Tibial nerve (tissue), 4 donors: ENCODE data around the gene CENPP. TPM values are rescaled to one million over a fixed set of nuclear protein-coding genes. Genes with fewer than 3 reads are reported as not detected.
A peak's percentile ranks its signal among the peaks of the same experiment; 100 is the strongest.

Experiments used
- DNase-seq, 2 donors: peaks; one replicate each; pipeline ENCODE4 v3.0.0-alpha.2; 2019; ENCODE audit warnings: low spot score in 2 of 2
- H3K27ac ChIP-seq, 4 donors: fragments of 200-600 bp; sonication (generic) in 3 of 4; one replicate each; pipeline ENCODE4 v1.5.1; 2017 to 2019; ENCODE audit warnings: mild to moderate bottlenecking in 1 of 4
- H3K27me3 ChIP-seq, 2 donors: fragments of 200-600 bp; sonication (generic) in 1 of 2; one replicate each; pipeline versions ENCODE4 v1.5.1 to v1.6.0; 2017 to 2019
- H3K36me3 ChIP-seq, 3 donors: fragments of 200-600 bp; sonication (generic); one replicate each; pipeline ENCODE4 v1.5.1; 2018 to 2019
- H3K4me1 ChIP-seq, 4 donors: fragments of 200-600 bp; sonication (generic) in 3 of 4; one replicate each; pipeline ENCODE4 v1.5.1; 2017 to 2019
- H3K4me3 ChIP-seq, 4 donors: fragments of 200-600 bp; sonication (generic) in 3 of 4; one replicate each; pipeline ENCODE4 v1.5.1; 2017 to 2019; ENCODE audit warnings: mild to moderate bottlenecking in 1 of 4, moderate library complexity in 1 of 4
- H3K9me3 ChIP-seq, 4 donors: fragments of 200-600 bp; sonication (generic) in 3 of 4; one replicate each; pipeline ENCODE4 v1.5.1; 2017 to 2019
- EP300 ChIP-seq, 2 donors: sonication (generic); formaldehyde crosslinking; IDR thresholded peaks; one replicate each; pipeline ENCODE4 v1.6.1; 2017; ENCODE audit warnings: antibody characterized with exemption in 2 of 2, mild to moderate bottlenecking in 1 of 2
- POLR2A ChIP-seq, 2 donors: fragments of 450-650 bp; IDR thresholded peaks; one replicate each; pipeline ENCODE4 v1.6.1; 2017; ENCODE audit warnings: antibody characterized with exemption in 2 of 2, mild to moderate bottlenecking in 2 of 2, moderate library complexity in 2 of 2
- WGBS, 2 donors: methylation state at CpG; one replicate each; pipeline ENCODE4 v1.1.5; 2018; 5-methylcytosine and 5-hydroxymethylcytosine counted together
- total RNA-seq, 4 donors: library from RNA; depleted of rRNA; stranded (reverse); fragments of >200 nt; gene quantifications; one replicate each; pipeline ENCODE4 v1.1.0, GENCODE V29; 2016
- TF ChIP-seq, protein P1 (sequence below), 5 experiments: fragments of 200-600 bp in 3 of 5; fragments of 450-650 bp in 2 of 5; sonication (generic) in 3 of 5; IDR thresholded peaks; one replicate each; pipeline ENCODE4 v1.5.1; 2016 to 2019; ENCODE audit warnings: antibody characterized with exemption in 5 of 5, mild to moderate bottlenecking in 3 of 5, moderate library complexity in 2 of 5

The CENPP gene
- total RNA-seq, 4 donors from 2014 or later = 5.0 to 17.1 (median 6.9) TPM

DNA sequence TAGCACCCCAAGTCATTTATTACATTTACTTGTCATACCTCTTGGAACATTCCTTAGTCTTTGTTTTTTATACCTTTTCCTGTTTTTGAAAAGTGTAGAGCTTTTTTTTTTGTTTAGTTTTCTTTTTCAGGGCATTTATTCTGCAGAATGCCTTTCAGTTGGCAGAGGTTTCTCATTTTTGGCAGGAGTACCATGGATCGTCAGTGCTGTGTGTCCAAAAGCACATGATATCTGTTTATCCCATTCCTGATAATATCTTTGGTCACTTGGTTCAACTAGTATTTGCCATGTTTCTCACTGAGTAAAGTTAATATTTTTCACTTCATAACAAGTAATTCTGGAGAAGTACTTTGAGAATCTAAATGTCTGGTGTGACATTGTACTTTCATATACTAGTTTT, 67.9 kb downstream of the CENPP start:
- Histone ChIP-seq H3K27ac (peak overlapping the region in 1 of 4 donors; percentile 0), H3K4me1 (no peaks in the 10 kb centered on the region), H3K4me3 (no peak overlapping the region), H3K36me3 (peaks cover 0 to 11% (median 0%) of the 10 kb centered on the region in 3 donors), H3K9me3 (no peaks in the 10 kb centered on the region), H3K27me3 (no peaks in the 10 kb centered on the region)
- DNase-seq = no peak
- TF ChIP-seq, protein P1, sequence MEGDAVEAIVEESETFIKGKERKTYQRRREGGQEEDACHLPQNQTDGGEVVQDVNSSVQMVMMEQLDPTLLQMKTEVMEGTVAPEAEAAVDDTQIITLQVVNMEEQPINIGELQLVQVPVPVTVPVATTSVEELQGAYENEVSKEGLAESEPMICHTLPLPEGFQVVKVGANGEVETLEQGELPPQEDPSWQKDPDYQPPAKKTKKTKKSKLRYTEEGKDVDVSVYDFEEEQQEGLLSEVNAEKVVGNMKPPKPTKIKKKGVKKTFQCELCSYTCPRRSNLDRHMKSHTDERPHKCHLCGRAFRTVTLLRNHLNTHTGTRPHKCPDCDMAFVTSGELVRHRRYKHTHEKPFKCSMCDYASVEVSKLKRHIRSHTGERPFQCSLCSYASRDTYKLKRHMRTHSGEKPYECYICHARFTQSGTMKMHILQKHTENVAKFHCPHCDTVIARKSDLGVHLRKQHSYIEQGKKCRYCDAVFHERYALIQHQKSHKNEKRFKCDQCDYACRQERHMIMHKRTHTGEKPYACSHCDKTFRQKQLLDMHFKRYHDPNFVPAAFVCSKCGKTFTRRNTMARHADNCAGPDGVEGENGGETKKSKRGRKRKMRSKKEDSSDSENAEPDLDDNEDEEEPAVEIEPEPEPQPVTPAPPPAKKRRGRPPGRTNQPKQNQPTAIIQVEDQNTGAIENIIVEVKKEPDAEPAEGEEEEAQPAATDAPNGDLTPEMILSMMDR (IDR thresholded peaks at IDR 0.05) = no peak
- TF ChIP-seq POLR2A (IDR thresholded peaks at IDR 0.05) (no peak), EP300 (IDR thresholded peaks at IDR 0.05) (no peak)
- WGBS, 2 donors = 29 to 34% methylated on average over 1 of the region's 1 CpG

DNA sequence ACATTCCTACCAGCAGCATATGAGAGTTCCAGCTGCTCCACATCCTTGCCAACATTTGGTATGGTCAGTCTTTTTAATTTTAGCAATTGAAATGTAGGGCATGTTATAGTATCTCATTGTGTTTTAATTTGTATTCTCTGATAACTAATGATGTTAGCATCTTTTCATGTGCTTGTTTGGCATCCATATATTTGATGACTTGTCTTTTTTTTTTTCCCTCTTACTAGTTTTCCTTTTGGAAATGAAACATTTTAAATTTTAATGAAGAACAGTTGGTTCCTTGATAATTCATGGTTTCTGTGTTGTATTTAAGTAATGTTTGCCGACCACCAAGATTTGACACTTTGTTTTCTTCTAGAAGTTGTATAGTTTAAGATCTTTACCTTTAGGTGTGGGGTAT, 69.9 kb downstream of the CENPP start:
- H3K27me3 ChIP-seq = no peaks in the 10 kb centered on the region
- H3K27ac ChIP-seq = no peak overlapping the region
- TF ChIP-seq POLR2A (IDR thresholded peaks at IDR 0.05) = no peak
- no peak for TF ChIP-seq EP300 (IDR thresholded peaks at IDR 0.05)
- TF ChIP-seq, protein P1 (IDR thresholded peaks at IDR 0.05) = no peak
- H3K9me3 ChIP-seq = no peaks in the 10 kb centered on the region
- peaks cover 0 to 14% (median 0%) of the 10 kb centered on the region in 3 donors for H3K36me3 ChIP-seq
- no peaks in the 10 kb centered on the region for H3K4me1 ChIP-seq
- H3K4me3 ChIP-seq = no peak overlapping the region
- no peak for DNase-seq
- 94 to 98% methylated on average over 1 of the region's 1 CpG for WGBS, 2 donors

DNA sequence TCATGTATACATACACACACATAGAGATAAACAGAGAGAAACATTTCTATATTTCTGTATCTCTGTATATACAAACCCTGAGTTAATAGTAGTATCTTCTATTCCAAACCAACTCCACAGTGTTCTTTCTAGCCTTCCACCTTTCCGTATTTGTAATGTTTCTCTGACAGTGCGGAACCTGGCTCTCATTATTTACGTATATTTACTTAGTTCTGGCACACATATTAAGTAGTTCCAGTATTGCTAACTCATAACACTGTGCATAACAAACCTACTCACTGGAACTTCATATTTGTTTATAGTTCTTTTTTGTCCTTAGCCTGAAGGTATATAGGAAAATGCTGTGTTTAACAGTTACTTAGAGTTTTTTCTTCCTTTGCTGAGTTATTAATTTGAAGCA, 72.1 kb downstream of the CENPP start:
- Histone ChIP-seq H3K9me3 (no peaks in the 10 kb centered on the region), H3K27ac (no peak overlapping the region), H3K4me3 (no peak overlapping the region), H3K4me1 (peaks cover 0 to 6% (median 0%) of the 10 kb centered on the region in 4 donors), H3K27me3 (no peaks in the 10 kb centered on the region), H3K36me3 (peaks cover 0 to 14% (median 0%) of the 10 kb centered on the region in 3 donors)
- TF ChIP-seq POLR2A (IDR thresholded peaks at IDR 0.05) (no peak), EP300 (IDR thresholded peaks at IDR 0.05) (no peak)
- TF ChIP-seq, protein P1 (IDR thresholded peaks at IDR 0.05) = no peak
- DNase-seq = no peak
- 80 to 96% methylated on average over 3 of the region's 3 CpGs for WGBS, 2 donors

DNA sequence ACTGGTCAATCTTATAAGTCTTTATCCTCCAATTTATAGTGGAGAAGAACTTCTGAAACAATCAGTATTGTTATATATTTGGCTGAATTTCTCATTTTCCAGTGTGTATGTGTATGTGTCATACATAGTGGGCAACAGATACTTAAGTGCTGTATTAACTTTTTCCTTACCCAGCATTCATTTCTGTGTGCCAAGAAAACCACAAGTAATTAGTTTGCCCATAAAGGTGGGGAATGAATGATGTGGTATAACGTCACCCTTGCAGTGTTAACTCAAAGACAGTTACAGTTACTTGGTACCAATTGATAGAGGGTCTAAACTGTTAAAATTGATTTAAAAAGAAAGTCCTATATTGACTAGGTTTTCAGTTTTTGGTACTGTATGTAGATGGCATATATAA, 76.6 kb downstream of the CENPP start:
- Histone ChIP-seq H3K4me1 (peaks cover 0 to 26% (median 9%) of the 10 kb centered on the region in 4 donors), H3K36me3 (peaks cover 0 to 9% (median 0%) of the 10 kb centered on the region in 3 donors), H3K27me3 (no peaks in the 10 kb centered on the region), H3K27ac (no peak overlapping the region), H3K4me3 (peak overlapping the region in 1 of 4 donors; percentile 31), H3K9me3 (no peaks in the 10 kb centered on the region)
- WGBS, 2 donors = 60 to 67% methylated on average over 1 of the region's 1 CpG
- no peak for DNase-seq
- TF ChIP-seq EP300 (IDR thresholded peaks at IDR 0.05) = no peak

DNA sequence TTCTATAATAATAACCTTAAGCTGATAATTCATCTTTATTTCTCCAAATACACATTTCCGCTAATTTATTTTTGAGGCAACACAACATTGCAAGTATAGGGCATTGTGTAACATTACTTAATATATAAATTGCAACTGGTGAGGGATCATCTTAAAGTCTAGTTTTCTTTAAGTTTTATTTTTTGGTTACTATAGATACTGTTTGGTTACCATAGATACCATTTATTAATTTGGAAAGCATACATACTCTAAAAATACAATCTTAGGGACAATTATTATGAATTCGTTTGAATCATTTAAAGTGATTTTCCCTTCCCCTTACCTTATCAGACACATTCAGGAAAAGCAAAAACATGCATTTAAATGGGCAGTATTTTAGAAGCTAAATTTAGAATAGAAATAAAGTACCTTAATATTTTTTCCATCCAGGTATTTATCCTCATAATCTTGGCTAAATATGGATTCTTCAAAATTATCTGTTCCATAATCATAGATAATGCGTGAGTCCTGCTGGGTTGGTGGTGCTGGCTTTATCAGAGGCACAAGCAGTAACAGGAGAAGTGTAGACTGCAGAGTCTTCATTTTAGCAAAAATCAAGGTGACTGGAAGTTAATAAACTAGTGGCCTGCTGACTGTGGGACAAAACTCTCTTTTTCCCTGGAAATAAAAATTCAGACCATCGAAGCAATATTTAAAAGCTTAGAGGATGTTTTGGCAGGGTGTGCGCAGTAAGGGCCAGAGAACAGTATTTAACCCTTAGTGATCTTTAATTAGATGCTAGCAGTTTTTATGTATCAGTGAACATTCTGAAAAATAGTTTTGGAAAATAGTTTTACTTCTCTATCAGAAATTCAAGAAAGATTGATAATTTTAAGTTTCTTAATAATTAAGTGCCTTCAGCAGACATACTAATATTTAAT, 77.3 kb downstream of the CENPP start:
- Histone ChIP-seq H3K4me1 (peaks cover 0 to 28% (median 11%) of the 10 kb centered on the region in 4 donors), H3K27me3 (no peaks in the 10 kb centered on the region), H3K4me3 (peak overlapping the region in 3 of 4 donors; percentile 4 to 31 (median 6)), H3K9me3 (no peaks in the 10 kb centered on the region), H3K36me3 (peaks cover 0 to 6% (median 0%) of the 10 kb centered on the region in 3 donors), H3K27ac (peak overlapping the region in 1 of 4 donors; percentile 65)
- 54 to 55% methylated on average over 5 of the region's 5 CpGs for WGBS, 2 donors
- TF ChIP-seq POLR2A (IDR thresholded peaks at IDR 0.05) (no peak), EP300 (IDR thresholded peaks at IDR 0.05) (no peak)
- TF ChIP-seq, protein P1 (IDR thresholded peaks at IDR 0.05) = no peak
- DNase-seq = no peak
